Fibroblast of skin of scalp (primary cell): ENCODE data around the gene EEF1G. TPM values are rescaled to one million over a fixed set of nuclear protein-coding genes. Genes with fewer than 3 reads are reported as not detected.
"Not testable (repeated sequence)": the region's sequence is repeated elsewhere in the genome, so short reads cannot be mapped to it uniquely, and the experiment has no call there.

Source experiments
- DNase-seq: peaks from one replicate; pipeline ENCODE4 v3.0.0-alpha.2; 2013
- polyA plus RNA-seq, 2 experiments: library from polyadenylated mRNA; unstranded; fragments of 120-200 nt; gene quantifications; one replicate each; pipeline ENCODE4 v1.2.1, GENCODE V29; 2013; ENCODE audit not compliant: insufficient read length in 2 of 2

The EEF1G gene
- 1,946 TPM for polyA plus RNA-seq (2013, experiment 1 of 2; ENCODE audit: insufficient read length)
- polyA plus RNA-seq (2013, experiment 2 of 2; ENCODE audit: insufficient read length) = 1,854 TPM

GRCh38 chr11:62573592-62574362, at the start of gene EEF1G:
Gene EEF1G, minus strand, starts transcription at chr11:62573891. Its CDS starts 49 bp downstream, at chr11:62573842.
- DNase-seq = peak; percentile 100

- no peak for DNase-seq
Observed at GRCh38 chr11:62622476-62623089, 48.9 kb upstream of the EEF1G start.

GRCh38 chr11:62621567-62622470, 48.1 kb upstream of the EEF1G start, which contains the start of gene B3GAT3:
Gene B3GAT3, minus strand, starts transcription at chr11:62621986. Its CDS starts 39 bp downstream, at chr11:62621947.
- DNase-seq = peak; percentile 98

- DNase-seq = no peak
Observed at GRCh38 chr11:62621027-62621566, 47.4 kb upstream of the EEF1G start.

- not testable (repeated sequence) for DNase-seq
Observed at GRCh38 chr11:62616957-62617356, 43.3 kb upstream of the EEF1G start.

GRCh38 chr11:62615521-62615920, 41.8 kb upstream of the EEF1G start:
- no peak for DNase-seq

GRCh38 chr11:62614275-62614674, 40.6 kb upstream of the EEF1G start:
- no peak for DNase-seq

GRCh38 chr11:62613291-62613778, 39.6 kb upstream of the EEF1G start:
- no peak for DNase-seq

GRCh38 chr11:62612366-62613290, 38.9 kb upstream of the EEF1G start, which contains the start of the genes EML3 and ROM1:
Gene EML3, minus strand, starts transcription at chr11:62612775. Its CDS starts 318 bp downstream, at chr11:62612457.
Gene ROM1, plus strand, starts transcription at chr11:62613257. Its CDS starts 25 bp downstream, at chr11:62613282.
- peak; percentile 88 for DNase-seq

- DNase-seq = peak; percentile 55
Observed at GRCh38 chr11:62611705-62612365, 38.1 kb upstream of the EEF1G start.

GRCh38 chr11:62610814-62611704, 37.4 kb upstream of the EEF1G start:
- no peak for DNase-seq

- DNase-seq = no peak
Observed at GRCh38 chr11:62610403-62610802, 36.7 kb upstream of the EEF1G start.

GRCh38 chr11:62608776-62609175, 35.1 kb upstream of the EEF1G start:
- no peak for DNase-seq

GRCh38 chr11:62607714-62608113, 34.0 kb upstream of the EEF1G start:
- no peak for DNase-seq

GRCh38 chr11:62605902-62606301, 32.2 kb upstream of the EEF1G start:
- DNase-seq = no peak

GRCh38 chr11:62605467-62605866, 31.8 kb upstream of the EEF1G start:
- DNase-seq = no peak

- no peak for DNase-seq
Observed at GRCh38 chr11:62604460-62605120, 30.9 kb upstream of the EEF1G start.

GRCh38 chr11:62603776-62604299, 30.1 kb upstream of the EEF1G start:
- DNase-seq = no peak

GRCh38 chr11:62603072-62603408, 29.3 kb upstream of the EEF1G start:
- no peak for DNase-seq
